Neural cell (in vitro differentiated cells): ENCODE measurements around the gene SLC6A18. TPM values are rescaled to one million over a fixed set of nuclear protein-coding genes. Genes with fewer than 3 reads are reported as not detected.

Source experiments
- H2AFZ ChIP-seq: fragments of 200-600, 300-800 bp; sonication (generic), shearing (Covaris generic); 2 replicates; pipeline ENCODE4 v1.6.0; 2014; ENCODE audit warnings: low read depth, mild to moderate bottlenecking, antibody characterized with exemption, low read length, moderate library complexity
- H3F3A ChIP-seq: fragments of 200-600 bp; shearing (Covaris generic); 2 replicates; pipeline ENCODE4 v1.6.1; 2016; ENCODE audit warnings: mild to moderate bottlenecking, moderate library complexity, mixed read lengths, antibody characterized with exemption, low read length; ENCODE audit not compliant: insufficient read depth, poor library complexity, severe bottlenecking
- H3K27ac ChIP-seq: fragments of 200-600, 300-800 bp; sonication (generic), shearing (Covaris generic); 2 replicates; pipeline ENCODE4 v1.5.1; 2014; ENCODE audit warnings: mild to moderate bottlenecking, low read length, moderate library complexity
- H3K27me3 ChIP-seq: fragments of 300-800, 200-600 bp; sonication (generic), shearing (Covaris generic); 2 replicates; pipeline ENCODE4 v1.6.0; 2014; ENCODE audit warnings: mild to moderate bottlenecking, low read depth, low read length, moderate library complexity; ENCODE audit not compliant: insufficient read depth
- H3K36me3 ChIP-seq: fragments of 300-800, 200-600 bp; sonication (generic), shearing (Covaris generic); 2 replicates; pipeline ENCODE4 v1.5.1; 2014; ENCODE audit warnings: mild to moderate bottlenecking, antibody characterized with exemption, low read length, moderate library complexity; ENCODE audit not compliant: insufficient read depth
- H3K4me2 ChIP-seq: fragments of 300-800, 200-600 bp; sonication (generic), shearing (Covaris generic); 2 replicates; pipeline ENCODE4 v1.6.0; 2014; ENCODE audit warnings: mild to moderate bottlenecking, low read length
- H3K4me3 ChIP-seq: fragments of 300-800, 200-600 bp; sonication (generic), shearing (Covaris generic); 2 replicates; pipeline ENCODE4 v1.5.1; 2014; ENCODE audit warnings: mild to moderate bottlenecking, low read length, moderate library complexity
- H3K79me2 ChIP-seq: fragments of 200-600 bp; shearing (Covaris generic); replicated peaks from 2 replicates; pipeline ENCODE4 v1.6.0; 2014; ENCODE audit warnings: mild to moderate bottlenecking, low read length, moderate library complexity; ENCODE audit not compliant: insufficient read depth
- H3K9ac ChIP-seq: fragments of 300-800, 200-600 bp; sonication (generic), shearing (Covaris generic); 2 replicates; pipeline ENCODE4 v1.6.1; 2016; ENCODE audit warnings: mild to moderate bottlenecking, low read length, mixed read lengths
- H3K9me2 ChIP-seq: fragments of 200-600 bp; shearing (Covaris generic); 2 replicates; pipeline ENCODE4 v1.6.1; 2016; ENCODE audit warnings: mild to moderate bottlenecking, low read length, mixed read lengths; ENCODE audit not compliant: insufficient read depth
- H3K9me3 ChIP-seq: fragments of 200-600, 300-800 bp; sonication (generic), shearing (Covaris generic); 2 replicates; pipeline ENCODE4 v1.6.1; 2016; ENCODE audit warnings: mild to moderate bottlenecking, mixed run types, low read length, moderate library complexity, mixed read lengths
- H4K20me1 ChIP-seq: fragments of 200-600 bp; shearing (Covaris generic); 2 replicates; pipeline ENCODE4 v1.6.1; 2016; ENCODE audit warnings: mild to moderate bottlenecking, mixed run types; ENCODE audit not compliant: insufficient read depth
- EP300 ChIP-seq: fragments of 450-650 bp; conservative IDR thresholded peaks from 2 replicates; pipeline ENCODE4 v1.6.1; 2014; ENCODE audit warnings: antibody characterized with exemption, mild to moderate bottlenecking, moderate library complexity; ENCODE audit not compliant: poor library complexity, severe bottlenecking
- EZH2 ChIP-seq: fragments of 200-600, 300-800 bp; shearing (Covaris generic), sonication (generic); IDR thresholded peaks from 2 replicates; pipeline ENCODE4 v1.6.1; 2014; ENCODE audit warnings: antibody characterized with exemption, low read length, borderline replicate concordance, mild to moderate bottlenecking; ENCODE audit not compliant: insufficient read depth, poor library complexity, severe bottlenecking
- MXI1 ChIP-seq: fragments of 450-650 bp; conservative IDR thresholded peaks from 2 replicates; pipeline ENCODE4 v1.6.1; 2014; ENCODE audit warnings: antibody characterized with exemption, mild to moderate bottlenecking; ENCODE audit not compliant: poor library complexity, severe bottlenecking
- POLR2AphosphoS5 ChIP-seq: IDR thresholded peaks from 2 replicates; pipeline ENCODE4 v1.6.1; 2012
- RAD21 ChIP-seq: fragments of 450-650 bp; conservative IDR thresholded peaks from 2 replicates; pipeline ENCODE4 v1.6.1; 2014; ENCODE audit warnings: antibody characterized with exemption, mild to moderate bottlenecking, moderate library complexity
- SMC3 ChIP-seq: fragments of 450-650 bp; conservative IDR thresholded peaks from 2 replicates; pipeline ENCODE4 v1.6.1; 2014; ENCODE audit warnings: antibody characterized with exemption, mild to moderate bottlenecking, moderate library complexity; ENCODE audit not compliant: poor library complexity
- TAF1 ChIP-seq: IDR thresholded peaks from 2 replicates; pipeline ENCODE4 v1.6.1; 2012; ENCODE audit warnings: low read depth
- polyA plus RNA-seq: library from polyadenylated mRNA; depleted of rRNA; stranded (reverse); fragments of >200 nt; gene quantifications from 2 replicates; pipeline ENCODE4 v1.2.3, GENCODE V29; 2014
- TF ChIP-seq, protein P1 (sequence below): fragments of 450-650 bp; IDR thresholded peaks from 2 replicates; pipeline ENCODE4 v1.5.1; 2014; ENCODE audit warnings: antibody characterized with exemption, mild to moderate bottlenecking, moderate library complexity; ENCODE audit not compliant: poor library complexity, severe bottlenecking
- TF ChIP-seq, protein P2 (sequence below): IDR thresholded peaks from 2 replicates; pipeline ENCODE4 v1.6.1; 2012; ENCODE audit warnings: borderline replicate concordance

The SLC6A18 gene
- polyA plus RNA-seq, 1 donor from 2014 or later = not detected

DNA sequence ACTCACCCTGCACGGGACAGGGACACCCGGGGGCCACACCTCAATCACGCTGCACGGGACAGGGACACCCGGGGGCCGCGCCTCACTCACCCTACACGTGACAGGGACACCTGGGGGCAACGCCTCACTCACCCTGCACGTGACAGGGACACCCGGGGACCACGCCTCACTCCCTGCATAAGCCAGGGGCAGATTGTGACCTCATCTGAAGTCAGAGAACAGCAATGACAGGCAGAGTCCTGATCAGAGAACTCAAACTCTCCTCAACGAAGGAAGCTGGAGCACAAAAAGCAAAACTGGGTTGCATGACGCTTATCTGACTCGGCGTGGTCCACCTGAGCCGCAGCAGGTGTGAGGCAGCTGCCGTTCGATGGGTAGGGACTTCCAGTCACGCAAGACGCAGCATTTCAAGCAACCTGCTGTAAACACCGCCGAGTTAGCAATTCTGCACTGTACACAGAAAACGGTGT, 66.5 kb downstream of the SLC6A18 start:
- H3K79me2 ChIP-seq = no peaks in the 10 kb centered on the region
- H3K9me3 ChIP-seq = no peaks in the 10 kb centered on the region
- no peaks in the 10 kb centered on the region for H3K9me2 ChIP-seq
- TF ChIP-seq MXI1 (no peak), SMC3 (no peak), RAD21 (no peak), POLR2AphosphoS5 (no peak), TAF1 (no peak), EP300 (no peak), EZH2 (no peak)
- TF ChIP-seq, protein P1, sequence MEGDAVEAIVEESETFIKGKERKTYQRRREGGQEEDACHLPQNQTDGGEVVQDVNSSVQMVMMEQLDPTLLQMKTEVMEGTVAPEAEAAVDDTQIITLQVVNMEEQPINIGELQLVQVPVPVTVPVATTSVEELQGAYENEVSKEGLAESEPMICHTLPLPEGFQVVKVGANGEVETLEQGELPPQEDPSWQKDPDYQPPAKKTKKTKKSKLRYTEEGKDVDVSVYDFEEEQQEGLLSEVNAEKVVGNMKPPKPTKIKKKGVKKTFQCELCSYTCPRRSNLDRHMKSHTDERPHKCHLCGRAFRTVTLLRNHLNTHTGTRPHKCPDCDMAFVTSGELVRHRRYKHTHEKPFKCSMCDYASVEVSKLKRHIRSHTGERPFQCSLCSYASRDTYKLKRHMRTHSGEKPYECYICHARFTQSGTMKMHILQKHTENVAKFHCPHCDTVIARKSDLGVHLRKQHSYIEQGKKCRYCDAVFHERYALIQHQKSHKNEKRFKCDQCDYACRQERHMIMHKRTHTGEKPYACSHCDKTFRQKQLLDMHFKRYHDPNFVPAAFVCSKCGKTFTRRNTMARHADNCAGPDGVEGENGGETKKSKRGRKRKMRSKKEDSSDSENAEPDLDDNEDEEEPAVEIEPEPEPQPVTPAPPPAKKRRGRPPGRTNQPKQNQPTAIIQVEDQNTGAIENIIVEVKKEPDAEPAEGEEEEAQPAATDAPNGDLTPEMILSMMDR = no peak
- TF ChIP-seq, protein P2, sequence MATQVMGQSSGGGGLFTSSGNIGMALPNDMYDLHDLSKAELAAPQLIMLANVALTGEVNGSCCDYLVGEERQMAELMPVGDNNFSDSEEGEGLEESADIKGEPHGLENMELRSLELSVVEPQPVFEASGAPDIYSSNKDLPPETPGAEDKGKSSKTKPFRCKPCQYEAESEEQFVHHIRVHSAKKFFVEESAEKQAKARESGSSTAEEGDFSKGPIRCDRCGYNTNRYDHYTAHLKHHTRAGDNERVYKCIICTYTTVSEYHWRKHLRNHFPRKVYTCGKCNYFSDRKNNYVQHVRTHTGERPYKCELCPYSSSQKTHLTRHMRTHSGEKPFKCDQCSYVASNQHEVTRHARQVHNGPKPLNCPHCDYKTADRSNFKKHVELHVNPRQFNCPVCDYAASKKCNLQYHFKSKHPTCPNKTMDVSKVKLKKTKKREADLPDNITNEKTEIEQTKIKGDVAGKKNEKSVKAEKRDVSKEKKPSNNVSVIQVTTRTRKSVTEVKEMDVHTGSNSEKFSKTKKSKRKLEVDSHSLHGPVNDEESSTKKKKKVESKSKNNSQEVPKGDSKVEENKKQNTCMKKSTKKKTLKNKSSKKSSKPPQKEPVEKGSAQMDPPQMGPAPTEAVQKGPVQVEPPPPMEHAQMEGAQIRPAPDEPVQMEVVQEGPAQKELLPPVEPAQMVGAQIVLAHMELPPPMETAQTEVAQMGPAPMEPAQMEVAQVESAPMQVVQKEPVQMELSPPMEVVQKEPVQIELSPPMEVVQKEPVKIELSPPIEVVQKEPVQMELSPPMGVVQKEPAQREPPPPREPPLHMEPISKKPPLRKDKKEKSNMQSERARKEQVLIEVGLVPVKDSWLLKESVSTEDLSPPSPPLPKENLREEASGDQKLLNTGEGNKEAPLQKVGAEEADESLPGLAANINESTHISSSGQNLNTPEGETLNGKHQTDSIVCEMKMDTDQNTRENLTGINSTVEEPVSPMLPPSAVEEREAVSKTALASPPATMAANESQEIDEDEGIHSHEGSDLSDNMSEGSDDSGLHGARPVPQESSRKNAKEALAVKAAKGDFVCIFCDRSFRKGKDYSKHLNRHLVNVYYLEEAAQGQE = no peak
- H4K20me1 ChIP-seq = peaks cover 2% of the 10 kb centered on the region
- peaks cover 21% of the 10 kb centered on the region for H3K27me3 ChIP-seq
- no peak overlapping the region for H3K4me2 ChIP-seq
- H3K36me3 ChIP-seq = no peaks in the 10 kb centered on the region
- H3K27ac ChIP-seq = no peak overlapping the region
- no peak overlapping the region for H3K9ac ChIP-seq
- no peak overlapping the region for H3K4me3 ChIP-seq
- H2AFZ ChIP-seq = no peak overlapping the region
- H3F3A ChIP-seq = no peaks in the 10 kb centered on the region

DNA sequence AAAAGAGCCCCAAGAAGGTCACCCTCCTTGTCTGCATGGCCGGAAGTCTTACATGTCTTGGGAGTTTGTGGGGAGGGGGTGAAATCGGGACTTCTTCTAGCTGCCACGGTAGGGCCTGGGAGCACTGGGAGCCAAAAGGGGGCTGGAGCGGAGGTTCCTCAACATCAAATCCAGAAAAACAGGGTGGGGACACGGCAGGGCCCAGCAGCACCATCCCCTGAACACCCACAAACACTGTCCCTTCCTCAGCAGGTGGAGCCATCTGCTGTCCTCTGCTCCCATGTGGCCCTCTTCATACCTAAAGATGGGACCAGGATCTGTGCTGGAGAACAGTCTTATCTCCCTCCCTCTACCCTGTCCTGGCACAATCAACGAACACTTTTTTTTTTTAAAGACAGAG, 67.0 kb downstream of the SLC6A18 start:
- Histone ChIP-seq H3K4me3 (no peak overlapping the region), H3K27ac (no peak overlapping the region), H3K79me2 (no peaks in the 10 kb centered on the region), H3F3A (no peaks in the 10 kb centered on the region), H3K9ac (no peak overlapping the region), H3K36me3 (no peaks in the 10 kb centered on the region), H3K9me2 (no peaks in the 10 kb centered on the region), H3K9me3 (no peaks in the 10 kb centered on the region), H3K4me2 (no peak overlapping the region), H2AFZ (no peak overlapping the region), H3K27me3 (peaks cover 21% of the 10 kb centered on the region), H4K20me1 (peaks cover 2% of the 10 kb centered on the region)
- TF ChIP-seq EP300 = no peak
- no peak for TF ChIP-seq POLR2AphosphoS5
- no peak for TF ChIP-seq SMC3
- TF ChIP-seq, protein P2 = no peak
- TF ChIP-seq TAF1 = no peak
